GM18502 (cell line): ENCODE results near the gene PTGES.
"Not testable (repeated sequence)": the region's sequence is repeated elsewhere in the genome, so short reads cannot be mapped to it uniquely, and the experiment has no call there.

Experiments used
- ATAC-seq: cut with Tn5 transposase; IDR thresholded peaks from one replicate; pipeline ENCODE4 v1.9.1; 2021; ENCODE audit warnings: mild to moderate bottlenecking; ENCODE audit not compliant: unreplicated experiment, poor library complexity

The PTGES gene

DNA sequence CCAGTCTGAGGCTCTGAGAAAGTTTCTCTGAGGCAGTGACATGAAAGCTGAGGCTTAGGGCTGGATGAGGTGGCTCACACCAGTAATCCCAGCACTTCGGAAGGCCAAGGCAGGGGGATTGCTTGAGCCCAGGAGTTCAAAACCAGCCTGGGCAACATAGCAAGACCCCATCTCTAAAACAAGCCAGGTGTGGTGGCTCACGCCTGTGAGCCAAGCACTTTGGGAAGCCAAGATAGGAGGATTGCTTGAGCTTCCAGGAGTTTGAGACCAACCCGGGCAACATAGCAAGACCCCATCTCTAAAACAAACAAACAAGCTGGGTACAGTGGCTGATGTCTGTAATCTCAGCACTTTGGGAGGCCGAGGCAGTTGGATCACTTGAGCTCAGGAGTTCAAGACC is 3.8 kb downstream of the PTGES start:
- ATAC-seq = not testable (repeated sequence)

DNA sequence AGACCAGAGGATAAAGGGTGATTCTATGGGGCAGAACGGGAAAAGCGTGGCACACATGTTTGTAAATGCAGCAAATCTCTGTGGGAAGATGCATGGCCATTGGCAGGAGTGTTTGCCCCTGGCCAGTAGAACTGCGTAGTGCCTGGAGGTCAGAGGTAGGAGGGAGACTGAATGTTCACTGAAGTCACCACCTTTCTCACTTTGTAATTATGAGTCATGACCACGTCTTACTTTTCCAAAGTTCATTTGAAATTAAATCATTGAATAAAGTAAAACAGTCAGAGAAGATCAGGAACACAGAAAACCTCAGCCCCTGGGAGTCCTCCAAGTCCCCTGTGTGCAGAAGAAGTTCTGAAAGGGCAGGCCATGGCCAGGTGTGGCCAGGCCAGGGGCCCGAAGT is 4.6 kb downstream of the PTGES start:
- no peak for ATAC-seq

DNA sequence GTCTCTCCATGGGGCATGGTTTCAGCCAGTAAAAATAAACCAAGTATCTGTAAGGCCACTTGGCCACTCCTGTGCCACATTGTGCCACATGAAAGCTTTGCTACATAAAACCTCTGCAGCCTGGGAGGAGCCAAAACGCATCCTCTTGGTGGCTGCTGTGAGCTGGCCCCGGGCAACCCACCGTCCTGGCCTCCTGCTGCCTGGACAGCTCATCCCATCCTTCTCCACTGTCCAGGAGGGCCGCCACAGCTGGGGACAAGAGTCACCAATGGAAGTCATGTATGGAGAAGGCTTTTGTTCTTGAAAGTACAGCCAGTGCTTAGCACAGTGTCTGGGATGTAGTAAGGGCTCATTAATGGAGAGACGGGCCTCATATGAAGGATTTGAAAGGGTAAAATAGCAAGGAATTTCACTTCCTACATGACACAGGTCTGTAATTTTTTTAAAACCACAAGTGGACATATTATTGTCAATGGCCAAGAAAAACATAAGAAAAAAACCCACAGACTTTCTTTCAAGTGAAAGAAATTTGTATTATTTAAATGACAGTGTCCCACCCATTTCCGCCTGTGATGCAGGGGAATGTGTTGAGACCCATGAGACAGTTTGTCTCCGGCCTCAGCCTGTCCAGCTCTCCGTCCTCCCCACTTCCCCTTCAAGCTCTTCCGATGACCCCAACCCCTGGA is 6.6 kb downstream of the PTGES start:
- ATAC-seq = no peak

GRCh38 chr9:129745200-129745599 is 7.6 kb downstream of the PTGES start:
- no peak for ATAC-seq

GRCh38 chr9:129740666-129741464 is 12.0 kb downstream of the PTGES start:
- ATAC-seq = no peak

DNA sequence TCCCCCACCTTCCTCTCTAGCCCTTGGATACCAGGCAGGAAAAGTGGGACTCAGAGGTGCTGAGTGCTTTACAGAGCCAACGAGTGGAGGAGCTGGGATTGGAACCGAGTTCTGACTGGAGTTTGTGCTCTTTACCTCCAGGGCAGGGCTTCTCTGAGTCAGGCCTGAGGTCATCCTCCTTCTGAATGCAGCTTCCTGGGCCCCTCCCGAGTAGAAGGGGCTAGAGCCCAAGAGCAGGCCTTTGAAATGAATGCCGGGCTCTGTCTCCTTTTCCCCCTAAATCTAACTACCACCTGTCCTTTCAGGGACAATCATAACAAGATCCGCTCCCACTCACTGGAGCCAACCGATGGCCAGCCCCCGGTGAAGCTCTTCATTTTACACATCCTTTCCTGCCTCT is 12.7 kb downstream of the PTGES start:
- ATAC-seq = no peak

GRCh38 chr9:129739432-129739831 is 13.4 kb downstream of the PTGES start:
- no peak for ATAC-seq

DNA sequence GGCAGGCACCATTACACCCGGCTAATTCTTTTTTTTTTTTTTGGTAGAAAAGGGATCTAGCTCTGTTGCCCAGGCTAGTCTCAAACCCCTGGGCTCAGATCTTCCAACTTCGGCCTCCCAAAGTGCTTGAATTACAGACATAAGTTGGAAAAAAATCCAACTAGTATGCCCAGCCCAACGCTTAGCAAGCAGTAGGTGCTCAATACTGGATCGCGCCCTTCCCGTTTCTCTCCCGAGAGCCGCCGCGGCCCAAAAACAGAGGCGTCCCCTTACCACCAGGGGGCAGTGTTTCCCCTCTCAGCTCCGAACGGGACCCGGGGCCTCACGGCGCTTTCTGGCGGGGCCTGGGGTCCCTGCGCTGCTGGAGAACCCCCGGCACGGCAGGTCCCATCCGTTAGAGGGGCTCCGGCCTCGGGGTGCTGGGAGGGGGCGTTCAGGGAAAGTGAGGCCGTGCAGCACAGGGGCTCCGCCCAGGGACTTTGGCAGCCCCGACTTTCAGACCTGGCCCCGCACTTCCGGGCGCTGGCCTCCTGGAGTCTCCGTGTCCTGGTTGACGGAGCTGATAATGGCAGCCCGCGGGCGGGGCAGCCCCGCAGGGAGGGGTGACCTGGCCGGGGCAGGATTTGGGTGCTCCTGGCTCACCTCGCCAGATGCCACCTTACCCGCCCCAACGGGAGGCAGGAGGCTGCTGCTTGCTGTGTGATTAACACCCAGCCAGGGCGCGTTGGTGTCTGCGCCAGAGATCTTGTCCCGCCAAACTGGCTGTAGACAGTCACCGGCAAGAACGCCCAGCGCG is 15.2 kb downstream of the PTGES start:
- ATAC-seq = peak; percentile 71

DNA sequence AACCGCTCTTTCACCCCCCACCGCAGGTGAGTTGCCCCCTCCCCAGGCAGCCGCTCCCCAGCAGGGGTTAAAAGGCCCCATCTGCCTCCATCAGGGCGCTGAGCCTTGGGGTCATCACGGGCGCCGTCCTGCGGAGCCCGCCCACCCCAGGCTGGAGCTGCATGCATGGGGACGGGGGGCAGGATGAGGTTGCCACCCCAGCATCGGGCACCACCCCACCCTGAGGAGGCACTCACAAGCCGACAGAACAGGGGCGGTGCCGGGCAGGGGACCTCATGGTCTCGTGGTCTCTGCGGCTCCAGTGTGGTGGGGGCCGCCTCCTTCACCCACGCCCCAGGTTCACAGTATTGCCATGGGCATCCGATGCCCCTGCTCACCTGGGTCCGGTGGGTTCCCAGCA is 16.5 kb downstream of the PTGES start:
- ATAC-seq = no peak

DNA sequence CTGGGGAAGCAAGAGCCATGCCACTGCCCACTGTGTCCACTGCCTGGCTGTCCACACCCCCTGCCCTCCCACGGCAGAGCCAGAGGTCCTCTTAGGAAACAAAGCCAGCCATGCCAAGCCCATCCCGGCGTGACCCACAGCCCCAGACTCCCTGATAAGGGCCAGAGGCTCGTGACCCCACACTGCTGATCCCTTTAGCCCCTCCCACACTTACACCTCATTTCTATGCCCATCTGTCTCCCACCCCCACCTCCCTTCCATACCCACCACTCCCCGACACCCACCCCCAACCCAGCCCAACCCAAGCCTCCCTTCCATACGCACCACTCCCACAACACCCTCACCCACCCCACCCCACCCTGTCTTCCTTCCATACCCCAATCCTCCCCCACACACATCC is 17.3 kb downstream of the PTGES start:
- no peak for ATAC-seq

DNA sequence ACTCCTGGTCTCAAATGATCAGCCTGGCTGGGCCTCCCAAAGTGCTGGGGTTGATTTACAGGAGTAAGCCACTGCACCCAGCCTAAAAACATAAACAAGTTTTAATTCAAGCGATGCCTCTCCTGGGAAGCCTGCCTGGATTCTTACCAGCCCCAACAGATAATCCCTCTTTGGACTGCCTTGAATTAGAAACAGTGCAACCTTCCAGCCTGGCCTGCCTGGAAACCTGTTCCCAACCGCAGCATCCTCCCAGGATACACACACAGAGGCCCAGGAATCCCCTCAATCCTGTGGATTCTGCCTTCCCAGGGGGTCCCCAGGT is 19.2 kb downstream of the PTGES start:
- ATAC-seq = no peak

- ATAC-seq = no peak
Measured at GRCh38 chr9:129732946-129733631, 19.8 kb downstream of the PTGES start.

DNA sequence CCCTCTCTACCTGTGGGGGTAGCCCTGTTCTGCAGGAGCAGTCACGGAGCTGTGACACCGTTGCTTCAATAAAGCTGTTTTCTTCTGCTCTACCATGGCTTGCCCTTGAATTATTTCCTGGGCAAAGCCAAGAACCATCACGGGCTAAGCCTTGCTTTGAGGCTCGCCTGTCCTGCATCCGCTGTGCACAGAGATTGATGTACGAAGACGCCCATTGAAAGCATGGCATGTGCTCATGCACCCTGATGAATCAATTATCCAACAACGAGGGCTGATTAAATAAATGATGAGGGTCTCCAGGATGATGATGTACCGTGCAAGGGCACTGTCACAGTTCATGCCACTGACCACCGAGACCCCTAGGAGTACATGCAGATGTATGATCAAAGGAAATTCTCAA is 20.7 kb downstream of the PTGES start:
- no peak for ATAC-seq

DNA sequence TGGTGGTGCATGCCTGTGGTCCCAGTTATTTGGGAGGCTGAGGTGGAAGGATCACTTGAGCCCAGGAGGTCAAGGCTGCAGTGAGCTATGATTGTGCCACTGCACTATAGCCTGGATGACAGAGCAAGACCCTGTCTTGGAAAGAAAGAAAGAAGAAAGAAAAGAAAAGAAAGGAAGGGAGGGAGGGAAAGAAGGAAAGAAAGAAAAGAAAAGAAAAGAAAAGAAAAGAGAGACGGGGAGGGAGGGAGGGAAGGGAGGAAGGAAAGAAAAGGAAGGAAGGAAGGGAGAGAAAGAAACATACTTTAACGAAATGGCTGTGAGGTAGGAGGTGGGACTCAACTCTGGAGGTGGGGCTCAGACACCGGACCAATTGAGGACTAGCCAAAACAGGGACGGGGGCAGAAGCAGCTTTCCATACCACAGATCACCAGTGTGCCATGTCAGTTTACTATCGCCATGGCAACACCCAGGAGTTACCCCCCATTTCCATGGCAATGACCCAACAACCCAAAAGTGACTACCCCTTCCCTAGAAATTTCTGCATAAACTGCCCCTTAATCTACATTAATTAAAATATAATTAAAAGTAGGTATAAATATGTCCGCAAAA is 21.3 kb downstream of the PTGES start:
- no peak for ATAC-seq

DNA sequence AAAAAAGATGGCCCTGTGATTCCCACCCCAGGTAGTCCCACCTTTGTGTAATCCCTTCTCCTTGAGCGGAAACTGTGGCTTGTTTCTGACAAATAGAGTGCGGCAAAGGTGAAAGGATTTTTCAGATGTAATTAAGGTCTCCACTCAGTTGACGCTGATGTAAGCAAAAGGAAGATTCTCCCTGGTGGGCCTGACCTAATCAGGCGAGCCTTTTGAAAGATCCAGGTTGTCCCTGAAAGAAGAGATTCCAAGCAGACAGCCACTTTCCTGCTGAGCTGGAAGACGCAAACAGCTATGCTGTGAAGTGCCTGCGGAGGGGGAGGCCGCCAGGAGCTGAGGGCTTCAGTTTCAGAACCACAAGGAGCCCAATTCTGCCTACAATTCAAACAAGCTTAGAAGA is 24.1 kb downstream of the PTGES start:
- no peak for ATAC-seq

DNA sequence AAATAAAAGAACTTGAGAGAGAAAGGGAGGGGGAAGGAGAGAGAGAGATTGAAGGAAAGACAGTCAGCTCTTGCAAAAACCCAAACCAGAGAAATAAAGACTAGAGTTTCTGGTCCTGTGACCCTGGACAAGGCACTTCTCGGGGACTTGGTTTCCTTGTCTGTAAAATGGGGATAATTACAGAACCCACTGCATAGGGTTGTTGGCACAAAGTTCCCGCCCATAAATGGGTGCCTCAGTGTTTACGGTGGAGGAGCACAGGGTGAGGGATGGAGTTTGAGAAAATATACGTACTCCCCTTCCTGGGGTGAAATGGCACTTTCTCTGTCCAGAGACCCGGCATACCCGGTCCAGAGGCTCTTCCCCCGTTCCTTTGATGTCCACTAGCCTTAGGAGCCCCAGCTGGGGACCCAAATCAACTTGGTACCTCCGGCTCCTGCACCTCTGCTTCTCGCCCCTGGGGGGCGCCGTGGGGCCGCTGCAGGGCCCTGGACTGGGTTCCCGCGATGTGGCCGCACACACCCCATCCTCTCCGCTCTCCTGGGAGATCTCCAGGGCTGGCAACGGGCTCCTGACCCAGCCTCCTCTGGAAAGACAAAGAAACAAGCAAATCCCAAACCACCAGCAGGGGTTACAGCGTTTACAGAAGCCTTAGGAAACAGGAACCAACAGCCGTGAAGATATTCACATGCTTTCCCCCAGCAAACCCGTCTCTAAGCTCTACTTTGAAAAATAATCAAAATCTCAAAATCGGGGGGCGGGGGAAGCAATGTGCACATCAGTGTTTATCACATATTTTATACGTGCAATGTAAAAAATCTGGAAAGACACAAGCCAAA is 26.3 kb downstream of the PTGES start:
- no peak for ATAC-seq

DNA sequence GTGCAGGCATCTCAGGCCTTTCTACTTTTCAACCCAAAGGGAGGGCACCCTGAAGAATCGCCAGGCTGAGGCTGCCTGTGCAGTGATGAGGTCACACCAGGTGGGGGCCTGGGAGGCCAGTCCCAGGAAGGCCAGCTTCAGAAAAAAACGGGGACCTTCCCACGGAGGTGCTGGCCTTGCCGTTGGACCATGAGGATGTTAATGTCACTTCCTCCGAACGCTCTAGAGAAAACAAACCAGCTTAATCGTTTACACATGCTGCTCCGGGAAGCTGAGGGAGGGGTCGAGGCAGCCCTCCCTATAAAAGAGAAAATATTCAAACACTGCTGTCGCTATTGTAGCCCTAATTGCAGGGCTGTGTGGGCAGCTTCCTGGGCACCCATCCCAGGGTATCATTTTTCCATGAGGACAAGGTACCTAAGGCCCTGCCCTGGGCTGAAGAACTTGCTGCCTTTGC is 27.0 kb downstream of the PTGES start:
- ATAC-seq = no peak

DNA sequence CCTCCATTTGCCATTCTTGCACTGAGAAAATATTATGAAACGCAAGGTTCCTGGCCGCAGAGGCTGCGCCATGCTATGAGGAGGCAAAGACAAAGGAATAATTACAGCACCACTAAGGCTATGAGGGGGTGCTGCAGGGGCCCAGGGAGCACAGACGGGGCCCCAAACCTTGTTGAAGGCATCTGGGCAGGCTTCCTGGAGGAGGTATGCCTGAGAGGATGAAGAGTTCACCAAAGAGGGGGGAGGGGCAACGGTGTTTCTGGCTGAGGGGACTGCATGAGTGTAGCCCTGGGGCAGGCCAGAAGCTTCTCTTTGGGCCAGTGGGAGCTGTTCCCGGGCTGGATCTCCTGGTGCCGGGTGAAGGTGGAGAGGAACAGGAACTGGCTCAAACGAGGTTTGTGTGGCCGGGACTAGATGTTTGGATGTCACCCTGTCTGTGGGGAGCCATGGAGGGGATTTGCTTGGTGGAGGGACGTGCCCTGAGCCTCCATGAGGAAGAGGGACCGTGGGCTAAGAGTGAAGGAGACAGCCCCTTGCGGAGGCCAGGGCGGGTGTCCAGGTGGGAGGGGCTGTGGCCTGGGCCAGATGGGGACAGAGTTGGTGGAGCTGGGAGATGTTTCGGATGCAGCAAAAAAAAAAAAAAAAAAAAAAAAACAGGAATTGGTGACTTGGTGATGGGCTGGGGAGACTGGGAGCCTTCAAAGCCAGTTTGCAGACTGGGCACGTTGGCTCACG is 28.2 kb downstream of the PTGES start:
- no peak for ATAC-seq

- ATAC-seq = no peak
Measured at GRCh38 chr9:129722913-129723312, 29.9 kb downstream of the PTGES start.
